H1 (cell line): Measurements from ENCODE around the gene MRPS27. TPM values are rescaled to one million over a fixed set of nuclear protein-coding genes. Genes with fewer than 3 reads are reported as not detected.

ENCODE experiments used
- CTCF ChIA-PET: fragments of 300-600 bp; sonication (Branson Sonifier 250); formaldehyde crosslinking; loops from one replicate; lab custom pipeline; 2021; ENCODE audit not compliant: partially characterized antibody; lab: Charles Lee
- POLR2A ChIA-PET: fragments of 300-600 bp; sonication (Branson Sonifier 250); formaldehyde crosslinking; loops from one replicate; lab custom pipeline; 2021; ENCODE audit warnings: inconsistent platforms; ENCODE audit not compliant: partially characterized antibody; lab: Charles Lee
- DNase-seq, 2 experiments: peaks; one replicate each; pipeline versions ENCODE4 v3.0.0 to v3.0.0-alpha.2; 2010 to 2022; ENCODE audit warnings: low spot score in 2 of 2, low read depth in 1 of 2, mixed read lengths in 1 of 2
- FAIRE-seq: peaks from 2 replicates; lab custom pipeline; 2011; peaks lifted over from hg19 to GRCh38; lab: Jason Lieb, UNC
- H2AFZ ChIP-seq: 2 replicates; pipeline ENCODE4 v1.8.1; 2012; ENCODE audit warnings: low read length, inconsistent platforms
- H2AK5ac ChIP-seq: 2 replicates; pipeline ENCODE4 v1.6.1; 2013; ENCODE audit warnings: low read depth, low read length
- H2BK120ac ChIP-seq: replicated peaks from 2 replicates; pipeline ENCODE3; 2013; ENCODE audit warnings: low read depth, low read length, inconsistent platforms
- H2BK12ac ChIP-seq: 2 replicates; pipeline ENCODE4 v1.6.1; 2013; ENCODE audit warnings: low read depth, low read length
- H2BK15ac ChIP-seq: 2 replicates; pipeline ENCODE4 v1.6.1; 2013; ENCODE audit warnings: low read length
- H2BK20ac ChIP-seq: 2 replicates; pipeline ENCODE4 v1.6.1; 2013; ENCODE audit warnings: low read length
- H2BK5ac ChIP-seq: 2 replicates; pipeline ENCODE4 v1.6.1; 2013; ENCODE audit warnings: low read depth, low read length
- H3K14ac ChIP-seq: 2 replicates; pipeline ENCODE4 v1.6.1; 2013; ENCODE audit warnings: inconsistent platforms; ENCODE audit not compliant: insufficient read length
- H3K18ac ChIP-seq: 2 replicates; pipeline ENCODE4 v1.6.1; 2013; ENCODE audit warnings: low read length; ENCODE audit errors: extremely low read depth
- H3K23ac ChIP-seq: 2 replicates; pipeline ENCODE4 v1.6.1; 2013; ENCODE audit warnings: inconsistent platforms; ENCODE audit not compliant: insufficient read length
- H3K23me2 ChIP-seq: 2 replicates; pipeline ENCODE4 v1.6.1; 2013; ENCODE audit warnings: low read depth, low read length
- H3K27ac ChIP-seq: 2 replicates; pipeline ENCODE4 v1.6.1; 2011; ENCODE audit warnings: low read depth, low read length, inconsistent platforms
- H3K27me3 ChIP-seq, 4 experiments: replicated peaks in 1 of 4; 1 replicate in 1 of 4; 2 replicates in 3 of 4; pipeline versions ENCODE4 v1.6.1 to v1.8.1; 2011 to 2013; ENCODE audit warnings: low read length in 3 of 4, mild to moderate bottlenecking in 3 of 4, inconsistent platforms in 2 of 4, mixed read lengths in 2 of 4, moderate library complexity in 1 of 4; ENCODE audit not compliant: control insufficient read depth in 3 of 4, insufficient read depth in 3 of 4; ENCODE audit errors: extremely low read depth in 1 of 4
- H3K36me3 ChIP-seq, 4 experiments: 2 replicates each; pipeline versions ENCODE4 v1.6.1 to v1.8.1; 2011 to 2013; ENCODE audit warnings: mild to moderate bottlenecking in 4 of 4, low read length in 3 of 4, moderate library complexity in 2 of 4, control low read depth in 1 of 4, inconsistent platforms in 1 of 4; ENCODE audit not compliant: insufficient read depth in 4 of 4, control insufficient read depth in 2 of 4
- H3K4ac ChIP-seq: replicated peaks from 2 replicates; pipeline ENCODE3; 2013; ENCODE audit warnings: low read length, low read depth, mixed read lengths, inconsistent platforms; ENCODE audit not compliant: insufficient read length
- H3K4me1 ChIP-seq, 4 experiments: replicated peaks in 1 of 4; 1 replicate in 1 of 4; 2 replicates in 3 of 4; pipeline versions ENCODE4 v1.6.1 to v1.8.1; 2011 to 2013; ENCODE audit warnings: low read length in 3 of 4, inconsistent platforms in 2 of 4, mixed read lengths in 1 of 4; ENCODE audit not compliant: insufficient read depth in 4 of 4, control insufficient read depth in 3 of 4
- H3K4me2 ChIP-seq, 2 experiments: 2 replicates each; pipeline versions ENCODE4 v1.6.1 to v1.8.1; 2011 to 2013; ENCODE audit warnings: low read depth in 2 of 2, low read length in 2 of 2, control low read depth in 1 of 2, inconsistent platforms in 1 of 2, mild to moderate bottlenecking in 1 of 2; ENCODE audit not compliant: insufficient read depth in 1 of 2
- H3K4me3 ChIP-seq, 4 experiments: fragments of 200-600, 300-600 bp in 1 of 4; sonication (generic), shearing (Covaris generic), sonication (Bioruptor Twin) in 1 of 4; 2 replicates each; pipeline versions ENCODE4 v1.5.1 to v1.8.1; 2011 to 2016; ENCODE audit warnings: low read length in 4 of 4, low read depth in 3 of 4, control low read depth in 2 of 4, inconsistent platforms in 2 of 4, mild to moderate bottlenecking in 2 of 4, mixed read lengths in 1 of 4, moderate library complexity in 1 of 4; ENCODE audit not compliant: insufficient read depth in 2 of 4; ENCODE audit errors: extremely low read depth in 1 of 4
- H3K56ac ChIP-seq: replicated peaks from 2 replicates; pipeline ENCODE3; 2013; ENCODE audit warnings: low read depth, mild to moderate bottlenecking, mixed read lengths, low read length, inconsistent platforms; ENCODE audit not compliant: insufficient read length
- H3K79me1 ChIP-seq: 2 replicates; pipeline ENCODE4 v1.6.1; 2013; ENCODE audit warnings: low read depth, low read length, control low read depth
- H3K79me2 ChIP-seq, 2 experiments: 2 replicates each; pipeline versions ENCODE4 v1.6.1 to v1.8.1; 2012 to 2013; ENCODE audit warnings: low read length in 2 of 2, mild to moderate bottlenecking in 2 of 2, inconsistent platforms in 1 of 2; ENCODE audit not compliant: insufficient read depth in 2 of 2, control insufficient read depth in 1 of 2
- H3K9ac ChIP-seq, 4 experiments: replicated peaks in 1 of 4; 1 replicate in 1 of 4; 2 replicates in 3 of 4; pipeline versions ENCODE4 v1.6.1 to v1.8.1; 2011 to 2013; ENCODE audit warnings: low read depth in 3 of 4, low read length in 3 of 4, control low read depth in 2 of 4, mild to moderate bottlenecking in 2 of 4, moderate library complexity in 2 of 4, inconsistent platforms in 1 of 4; ENCODE audit errors: extremely low read depth in 1 of 4
- H3K9me3 ChIP-seq, 2 experiments: 2 replicates each; pipeline versions ENCODE4 v1.6.1 to v1.8.1; 2012 to 2013; ENCODE audit warnings: mild to moderate bottlenecking in 2 of 2, moderate library complexity in 2 of 2, control low read depth in 1 of 2, inconsistent platforms in 1 of 2, low read depth in 1 of 2, low read length in 1 of 2, mixed read lengths in 1 of 2; ENCODE audit not compliant: insufficient read depth in 2 of 2
- H4K20me1 ChIP-seq, 2 experiments: replicated peaks in 1 of 2; 2 replicates each; pipeline versions ENCODE3 to v1.8.1; 2011 to 2013; ENCODE audit warnings: inconsistent platforms in 2 of 2, low read length in 2 of 2, mild to moderate bottlenecking in 1 of 2; ENCODE audit not compliant: insufficient read depth in 2 of 2, control insufficient read depth in 1 of 2
- H4K5ac ChIP-seq: 2 replicates; pipeline ENCODE4 v1.6.1; 2013; ENCODE audit warnings: low read length, low read depth, mixed read lengths, inconsistent platforms; ENCODE audit not compliant: insufficient read length
- H4K8ac ChIP-seq: 2 replicates; pipeline ENCODE4 v1.8.0; 2013; ENCODE audit warnings: mild to moderate bottlenecking, moderate library complexity, low read length, inconsistent platforms; ENCODE audit not compliant: insufficient read depth; ENCODE audit errors: extremely low read depth
- H4K91ac ChIP-seq: replicated peaks from 2 replicates; pipeline ENCODE3; 2013; ENCODE audit warnings: low read length, mixed read lengths, inconsistent platforms; ENCODE audit not compliant: insufficient read length
- BACH1 ChIP-seq: IDR thresholded peaks from 2 replicates; pipeline ENCODE4 v1.6.1; 2012; ENCODE audit warnings: low read length, improper control_type of control experiment
- CTCF ChIP-seq, 3 experiments: IDR thresholded peaks; 1 replicate in 2 of 3; 2 replicates in 1 of 3; pipeline versions ENCODE4 v1.5.1 to v1.6.1; 2011; ENCODE audit warnings: low read length in 3 of 3, mild to moderate bottlenecking in 3 of 3, inconsistent platforms in 2 of 3, low read depth in 1 of 3, moderate library complexity in 1 of 3; ENCODE audit not compliant: insufficient read depth in 1 of 3; ENCODE audit errors: control extremely low read depth in 1 of 3
- MAFK ChIP-seq: IDR thresholded peaks from 2 replicates; pipeline ENCODE4 v1.6.1; 2012; ENCODE audit warnings: low read depth, mild to moderate bottlenecking, improper control_type of control experiment, low read length
- SRF ChIP-seq: IDR thresholded peaks from 2 replicates; pipeline ENCODE4 v1.6.1; 2011; ENCODE audit warnings: mild to moderate bottlenecking, low read depth, low read length, moderate library complexity
- SUZ12 ChIP-seq: fragments of 200-600 bp; sonication (generic); IDR thresholded peaks from 2 replicates; pipeline ENCODE4 v1.6.1; 2012; ENCODE audit warnings: mild to moderate bottlenecking, inconsistent platforms, low read length, moderate library complexity, mixed read lengths
- TCF12 ChIP-seq: IDR thresholded peaks from 2 replicates; pipeline ENCODE4 v1.6.1; 2011; ENCODE audit warnings: low read depth, mild to moderate bottlenecking, low read length
- YY1 ChIP-seq: IDR thresholded peaks from 2 replicates; pipeline ENCODE4 v1.6.1; 2011; ENCODE audit warnings: low read depth, mild to moderate bottlenecking, low read length
- WGBS, 2 experiments: shearing (Covaris generic) in 1 of 2; methylation state at CpG; one replicate each; pipeline versions ENCODE4 v1.1.6 to v1.1.7; 2013 to 2015; ENCODE audit warnings: low lambda C conversion rate in 2 of 2, mixed read lengths in 2 of 2, inconsistent platforms in 1 of 2, low coverage in 1 of 2, missing lambda C conversion rate in 1 of 2; ENCODE audit not compliant: insufficient replicate concordance in 2 of 2, insufficient coverage in 1 of 2, insufficient read length in 1 of 2; ENCODE audit errors: extremely low coverage in 1 of 2, missing lambda C conversion rate in 1 of 2; 5-methylcytosine and 5-hydroxymethylcytosine counted together
- polyA plus RNA-seq, 7 experiments: library from polyadenylated mRNA; depleted of rRNA in 3 of 7; stranded (reverse) in 5 of 7; unstranded in 2 of 7; fragments of >200 nt in 5 of 7; fragments of 200-250 nt in 2 of 7; gene quantifications; 1 replicate in 5 of 7; 2 replicates in 1 of 7; 4 replicates in 1 of 7; pipeline versions ENCODE4 v1.2.1 to v1.2.3, GENCODE V29; 2011 to 2013; ENCODE audit warnings: missing spikeins in 2 of 7, mixed read lengths in 2 of 7
- total RNA-seq: library from RNA; stranded (reverse); fragmentation: NEBNext Ultra II Directional; extraction: Animal tissue kit (Norgen Biotek cat#: 25700); gene quantifications from 2 replicates; pipeline ENCODE4 v1.2.1, GENCODE V29; 2021

The MRPS27 gene
- total and polyA plus RNA-seq, 2 of the 8 experiments (the other 6 are each of a cell fraction or from before 2014, with no cell fraction given), result 93.2 to 102 TPM

- DNase-seq (no peak), FAIRE-seq (no peak)
- no peak overlapping the region for H2BK5ac ChIP-seq
- no peak overlapping the region for H3K4ac ChIP-seq
- no peak overlapping the region for H3K14ac ChIP-seq
- no peak overlapping the region for H3K56ac ChIP-seq
- no peak overlapping the region for H3K27ac ChIP-seq
- no peaks in the 10 kb centered on the region for H3K9me3 ChIP-seq
- H3K23me2 ChIP-seq, result no peaks in the 10 kb centered on the region
- peaks cover 0 to under 1% of the 10 kb centered on the region in 2 experiments; a peak in 2 of 4 replicates for H3K79me2 ChIP-seq
- peaks cover 0 to 45% (median 10%) of the 10 kb centered on the region in 4 experiments; a peak in 4 of 8 replicates for H3K36me3 ChIP-seq
- H3K23ac ChIP-seq, result no peak overlapping the region
- CTCF ChIA-PET, result interaction anchor here (0.6 to 2.1 kb wide), 2 partner anchors 13 to 78 kb away, joined by 4 to 8 read pairs; no protein-coding TSS in a partner anchor
- H2BK20ac ChIP-seq, result no peak overlapping the region
- 99% methylated on average over 3 of the region's 3 CpGs; no CpG with 5 or more reads in 1 of the 2 experiments for WGBS, 2 experiments
- POLR2A ChIA-PET, result interaction anchor here (0.6 kb wide), 1 partner anchor 27 kb away, joined by 3 read pairs; no protein-coding TSS in a partner anchor
- no peak overlapping the region for H2AK5ac ChIP-seq
- no peak overlapping the region for H4K8ac ChIP-seq
- H2AFZ ChIP-seq, result no peak overlapping the region
- no peaks in the 10 kb centered on the region for H4K20me1 ChIP-seq
- no peak overlapping the region for H2BK120ac ChIP-seq
- H3K18ac ChIP-seq, result no peak overlapping the region
- no peak overlapping the region for H3K9ac ChIP-seq
- H2BK12ac ChIP-seq, result no peak overlapping the region
- no peak overlapping the region for H2BK15ac ChIP-seq
- H3K4me2 ChIP-seq, result no peak overlapping the region
- TF ChIP-seq SRF, result no peak
- peak; percentile 22; the same call in 1 of the 2 replicates for TF ChIP-seq MAFK
- no peak for TF ChIP-seq YY1
- no peak for TF ChIP-seq TCF12
- TF ChIP-seq BACH1, result peak; percentile 50; the same call in 1 of the 2 replicates
- no peak for TF ChIP-seq SUZ12
- no peak for TF ChIP-seq CTCF (IDR thresholded peaks at IDR 0.05; ENCODE audit: control extremely low read depth in 1 of 3, insufficient read depth in 1 of 3, low read depth in 1 of 3, low read length in 3 of 3)
- no peaks in the 10 kb centered on the region for H3K79me1 ChIP-seq
- H4K5ac ChIP-seq, result no peak overlapping the region
- no peak overlapping the region for H3K4me3 ChIP-seq
- H3K27me3 ChIP-seq, result no peaks in the 10 kb centered on the region
- H4K91ac ChIP-seq, result no peak overlapping the region
- H3K4me1 ChIP-seq, result peaks cover 0 to 5% (median 1%) of the 10 kb centered on the region in 4 experiments; a peak in 2 of 7 replicates
Measured at GRCh38 chr5:72293495-72294055, 26.5 kb downstream of the MRPS27 start.
